OCI-M2 (cell line): ENCODE results near the gene APBB1IP.
"Not testable (repeated sequence)": the region's sequence is repeated elsewhere in the genome, so short reads cannot be mapped to it uniquely, and the experiment has no call there.

Experiments used
- DNase-seq: peaks from one replicate; lab custom pipeline; 2025; ENCODE audit not compliant: unreplicated experiment; lab: John Stamatoyannopoulos, UW

Gene APBB1IP

DNA sequence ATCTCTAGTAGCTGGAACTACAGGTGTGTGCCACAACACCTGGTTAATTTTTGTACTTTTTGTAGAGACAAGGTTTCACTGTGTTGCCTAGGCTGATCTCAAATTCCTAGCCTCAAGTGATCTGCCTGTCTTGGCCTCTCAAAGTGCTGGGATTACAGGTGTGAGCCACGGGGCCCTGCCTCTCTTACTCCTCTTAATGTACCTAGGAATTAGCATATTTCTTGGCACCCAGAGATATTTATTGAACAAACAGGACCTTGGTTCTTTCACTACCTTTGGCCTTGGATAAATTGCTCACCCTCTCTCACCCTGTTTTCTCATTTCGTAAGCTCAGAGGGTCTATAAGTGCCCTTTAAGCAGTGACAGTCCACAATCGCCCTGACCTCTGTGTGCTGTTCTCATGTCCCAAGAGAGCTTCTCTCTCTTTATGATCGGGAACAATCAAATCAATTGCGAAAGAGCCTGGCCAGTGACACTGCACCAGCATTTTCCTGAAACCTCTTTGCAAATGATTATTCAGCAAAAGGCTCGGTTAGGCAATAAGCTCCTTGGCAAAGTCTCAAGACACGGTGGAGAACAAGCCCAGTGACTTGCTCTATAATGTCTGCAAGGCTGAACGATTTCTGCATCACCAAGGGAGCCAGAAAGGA is 117.7 kb downstream of the APBB1IP start:
- DNase-seq = no peak

DNA sequence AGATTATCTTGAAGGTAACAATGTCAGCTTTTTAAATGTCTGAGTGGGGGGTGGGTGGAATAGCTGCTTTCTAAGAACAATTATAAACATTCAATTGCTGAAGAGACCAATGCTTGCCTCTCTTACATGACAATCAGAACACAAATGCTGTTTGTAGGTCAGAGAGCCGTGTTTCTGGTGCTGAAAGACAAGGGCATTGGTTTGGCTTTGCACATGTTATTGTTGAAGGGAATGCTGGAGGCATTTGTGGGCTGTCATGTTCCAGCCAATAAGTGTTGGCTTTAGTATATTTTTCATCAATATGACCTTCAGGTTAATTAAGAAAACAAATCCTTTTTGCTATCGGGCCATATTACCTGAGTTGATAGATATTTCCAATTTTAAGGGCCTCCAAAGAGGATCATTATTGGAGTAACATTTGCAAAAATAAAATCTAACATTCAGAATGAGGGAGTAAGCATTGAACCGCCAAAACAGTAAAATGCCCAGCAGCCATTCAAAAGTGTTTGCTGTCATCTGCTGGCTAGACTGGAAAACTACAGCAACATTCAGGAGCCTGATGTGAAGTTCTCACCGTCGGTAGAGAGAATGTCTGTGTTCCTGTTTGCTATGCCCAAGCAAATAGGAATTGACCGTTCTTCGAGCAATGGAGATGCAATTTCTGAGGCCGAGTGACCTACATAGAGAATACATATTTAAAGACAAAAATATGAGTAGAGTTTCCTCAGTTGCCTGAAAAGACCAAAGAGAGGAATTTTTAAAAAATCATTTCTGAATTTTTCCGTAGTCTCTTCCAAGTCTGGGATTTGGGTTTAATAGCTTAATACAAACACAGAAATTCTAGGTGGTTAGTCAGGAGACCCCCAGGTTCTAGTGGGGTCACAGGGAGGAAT is 118.9 kb downstream of the APBB1IP start:
- DNase-seq = peak; percentile 4

DNA sequence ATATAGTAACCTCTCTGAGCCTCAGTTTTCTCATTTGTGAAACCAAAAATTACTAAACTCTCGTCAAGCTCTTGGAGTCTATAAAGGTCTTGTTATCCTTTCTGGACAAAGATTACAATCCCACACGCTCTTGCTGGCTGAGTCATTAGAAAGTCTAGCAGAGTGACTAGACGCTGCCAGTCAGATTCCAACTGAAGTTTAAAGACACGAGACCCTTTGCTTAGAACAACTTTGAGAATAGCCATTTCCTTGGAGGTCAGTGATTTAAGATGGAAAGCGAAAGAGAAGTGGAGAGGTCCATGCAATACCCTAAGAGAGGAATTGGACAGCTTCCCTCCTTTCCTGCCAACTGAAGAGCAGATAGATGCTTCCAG is 119.5 kb downstream of the APBB1IP start:
- DNase-seq = no peak

DNA sequence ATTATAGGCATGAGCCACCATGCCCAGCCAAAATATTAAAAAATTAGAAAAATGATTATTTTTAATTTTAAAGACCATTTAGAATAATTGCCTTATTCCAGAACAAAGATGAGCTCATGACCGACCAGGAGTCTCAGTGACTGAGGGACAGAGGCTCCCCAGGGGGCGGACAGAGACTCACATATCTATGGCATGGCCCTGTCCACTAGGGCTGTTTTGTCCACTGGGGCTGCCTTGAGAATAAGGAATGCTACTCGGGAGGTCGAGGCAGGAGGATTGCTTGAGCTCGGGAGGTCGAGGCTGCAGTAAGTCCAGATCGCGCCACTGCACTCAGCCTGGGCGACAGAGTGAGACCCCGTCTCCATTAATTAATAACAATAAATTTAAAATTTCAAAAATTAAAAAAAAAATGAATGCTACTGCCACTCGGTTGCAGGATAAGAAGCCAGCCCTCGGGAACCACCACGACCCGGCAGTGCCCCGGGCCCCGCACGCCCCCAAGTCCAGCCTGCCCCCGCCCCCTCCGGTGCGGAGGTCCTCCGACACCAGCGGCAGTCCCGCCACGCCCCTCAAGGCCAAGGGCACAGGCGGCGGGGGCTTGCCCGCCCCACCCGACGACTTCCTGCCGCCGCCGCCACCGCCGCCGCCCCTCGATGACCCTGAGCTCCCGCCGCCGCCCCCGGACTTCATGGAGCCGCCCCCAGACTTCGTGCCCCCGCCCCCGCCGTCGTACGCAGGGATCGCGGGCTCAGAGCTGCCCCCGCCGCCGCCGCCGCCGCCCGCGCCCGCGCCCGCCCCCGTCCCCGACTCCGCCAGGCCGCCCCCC is 128.6 kb downstream of the APBB1IP start:
- DNase-seq = no peak

DNA sequence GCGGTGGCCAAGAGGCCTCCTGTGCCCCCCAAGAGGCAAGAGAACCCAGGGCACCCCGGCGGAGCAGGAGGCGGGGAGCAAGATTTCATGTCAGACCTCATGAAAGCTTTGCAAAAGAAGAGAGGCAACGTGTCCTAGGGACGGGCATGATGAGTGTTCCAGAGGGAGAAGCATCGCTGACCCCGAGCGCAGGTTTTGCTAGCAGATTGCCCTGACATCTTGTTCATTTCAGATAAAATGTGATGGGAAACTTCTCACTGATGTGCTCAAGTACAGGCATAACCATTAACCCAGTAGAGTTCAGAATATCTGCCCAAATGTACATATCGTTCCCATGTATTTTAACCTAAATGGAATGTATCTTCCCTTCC is 129.2 kb downstream of the APBB1IP start:
- no peak for DNase-seq

DNA sequence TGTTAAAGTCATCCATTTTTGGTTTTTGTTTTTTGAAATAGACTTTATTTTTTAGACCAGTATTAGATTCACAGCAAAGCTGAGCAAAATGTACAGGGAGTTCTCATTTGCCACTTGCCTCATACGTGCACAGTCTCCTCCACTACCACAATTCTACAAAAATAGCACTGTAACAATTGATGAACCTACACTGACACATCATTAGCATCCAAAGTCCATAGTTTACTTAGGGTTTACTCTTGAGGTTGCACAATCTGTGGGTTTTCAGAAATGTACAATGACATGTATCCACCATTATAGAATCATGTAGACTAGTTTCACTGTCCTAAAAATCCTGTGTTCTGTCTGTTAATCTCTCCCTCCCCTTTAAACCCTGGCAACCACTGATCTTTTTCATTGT is 133.5 kb downstream of the APBB1IP start:
- DNase-seq = no peak

DNA sequence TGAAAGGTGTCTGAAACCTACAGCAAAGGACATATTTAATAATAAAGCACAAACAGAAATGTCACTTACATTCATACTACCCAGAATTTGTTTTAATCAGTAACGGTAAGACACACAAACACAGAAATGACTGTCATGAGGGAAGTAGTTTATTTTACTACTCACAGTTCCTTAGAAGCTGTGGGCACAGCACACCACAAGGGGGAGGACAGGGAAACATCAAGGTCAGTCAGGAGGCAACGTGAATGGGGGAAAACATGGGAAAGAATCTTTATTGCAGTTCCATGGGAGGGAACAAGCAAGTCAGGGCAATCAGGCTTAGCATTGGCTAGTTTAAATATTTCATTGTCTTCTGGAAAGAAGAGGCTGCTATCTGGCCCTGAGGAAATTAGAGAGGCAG is 135.5 kb downstream of the APBB1IP start:
- DNase-seq = no peak

DNA sequence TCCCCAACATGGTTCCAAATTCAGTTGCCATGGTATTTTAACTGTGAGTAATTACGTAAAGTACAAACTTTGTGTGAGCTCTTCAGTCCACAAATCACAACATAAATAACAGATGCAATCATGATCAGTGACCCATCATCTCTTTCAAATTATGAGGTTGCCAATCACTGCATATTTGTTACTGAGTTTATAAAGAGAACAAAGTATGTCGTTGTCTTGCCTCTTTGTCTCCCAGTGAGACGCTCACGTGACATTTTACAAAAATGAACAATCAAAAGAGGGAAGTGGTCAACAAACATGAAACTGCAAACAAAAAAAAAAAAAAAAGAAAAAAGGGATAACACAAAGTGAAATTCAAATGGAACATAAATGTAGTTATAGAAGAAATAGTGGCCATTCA is 136.6 kb downstream of the APBB1IP start:
- no peak for DNase-seq

DNA sequence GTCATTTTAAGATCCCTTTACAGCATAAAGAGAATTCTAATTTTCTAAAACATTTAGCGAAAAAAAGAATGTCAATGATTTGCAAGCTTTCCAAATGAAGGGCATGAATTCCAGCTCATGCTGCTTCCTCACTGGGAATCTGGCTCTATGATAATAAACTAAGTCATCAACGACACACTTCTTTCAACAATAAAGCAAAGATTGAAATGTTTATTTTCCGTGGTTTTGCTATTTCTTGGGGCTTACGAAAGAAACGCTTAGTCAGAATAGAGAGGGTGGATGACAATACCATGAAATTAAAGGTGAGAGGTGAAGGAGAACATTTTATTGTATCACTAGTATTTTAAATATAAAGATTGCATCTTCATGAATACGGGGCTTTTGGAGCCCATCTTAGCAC is 140.2 kb downstream of the APBB1IP start:
- not testable (repeated sequence) for DNase-seq

DNA sequence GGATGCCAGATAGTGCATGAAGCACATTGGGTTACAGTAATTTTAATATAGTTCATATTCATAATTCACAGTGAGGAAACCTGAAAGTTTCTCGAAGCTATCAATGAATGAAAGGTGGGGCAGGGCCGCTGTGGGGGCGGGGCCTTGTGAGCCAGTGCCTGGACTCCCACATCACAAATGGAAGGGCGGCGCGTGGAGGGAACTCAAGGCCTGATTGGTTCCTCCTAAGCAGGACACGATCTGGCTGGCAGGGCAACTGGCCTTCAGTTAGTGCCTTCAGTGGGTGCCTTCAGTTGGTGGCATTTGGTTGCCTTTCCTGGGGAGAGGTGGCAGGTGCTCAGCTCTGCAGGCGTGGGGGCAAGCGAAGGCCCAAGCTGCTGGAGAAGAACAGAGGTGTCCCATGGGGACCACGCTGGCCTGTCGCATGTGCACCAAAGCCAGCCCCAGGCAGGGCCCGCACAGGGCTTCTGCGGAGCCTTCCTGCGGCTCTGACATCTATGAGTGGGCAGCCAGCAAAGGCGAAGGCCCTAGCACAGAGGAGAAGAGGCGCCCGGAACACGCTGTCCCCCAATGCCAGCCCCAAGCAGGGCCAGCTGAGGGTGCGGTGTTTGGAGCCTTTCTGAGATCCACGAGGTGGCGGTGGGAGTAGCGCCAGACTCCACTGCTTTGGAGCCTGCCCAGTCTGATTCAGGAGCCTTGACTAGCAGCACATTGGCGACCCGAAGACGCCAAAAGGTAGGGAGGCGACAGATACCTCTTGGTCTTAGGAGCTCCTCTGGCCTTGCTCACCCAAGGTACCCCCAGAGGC is 141.3 kb downstream of the APBB1IP start:
- DNase-seq = no peak

DNA sequence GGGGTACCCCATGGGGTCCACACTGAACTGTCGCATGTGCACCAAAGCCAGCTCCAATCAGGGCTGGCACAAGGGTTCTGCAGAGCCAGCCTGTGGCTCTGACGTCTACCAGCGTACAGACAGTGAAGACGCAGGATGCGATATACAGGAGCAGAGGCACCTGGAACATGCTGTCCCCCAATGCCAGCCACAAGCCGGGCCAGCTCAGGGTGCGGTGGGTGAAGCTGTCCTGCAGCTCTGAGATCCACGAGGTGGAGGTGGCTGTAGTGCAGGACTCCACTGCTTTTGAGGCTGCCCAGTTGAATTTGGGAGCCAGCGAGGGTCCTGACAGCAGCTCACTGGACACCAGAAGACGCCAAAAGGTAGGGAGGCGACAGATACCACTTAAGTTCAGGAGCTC is 148.1 kb downstream of the APBB1IP start:
- DNase-seq = no peak

DNA sequence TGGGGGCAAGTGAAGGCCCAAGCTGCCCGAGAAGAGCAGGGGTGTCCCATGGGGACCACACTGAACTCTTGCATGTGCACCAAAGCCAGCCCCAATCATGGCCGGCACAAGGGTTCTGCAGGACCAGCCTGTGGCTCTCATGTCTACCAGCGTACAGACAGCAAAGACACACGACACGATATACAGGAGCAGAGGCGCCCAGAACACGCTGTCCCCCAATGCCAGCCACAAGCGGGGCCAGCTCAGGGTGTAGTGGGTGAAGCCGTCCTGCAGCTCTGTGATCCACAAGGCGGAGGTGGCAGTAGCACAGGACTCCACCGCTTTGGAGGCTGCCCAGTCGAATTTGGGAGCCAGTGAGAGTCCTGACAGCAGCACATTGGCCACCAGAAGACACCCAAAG is 150.5 kb downstream of the APBB1IP start:
- no peak for DNase-seq

DNA sequence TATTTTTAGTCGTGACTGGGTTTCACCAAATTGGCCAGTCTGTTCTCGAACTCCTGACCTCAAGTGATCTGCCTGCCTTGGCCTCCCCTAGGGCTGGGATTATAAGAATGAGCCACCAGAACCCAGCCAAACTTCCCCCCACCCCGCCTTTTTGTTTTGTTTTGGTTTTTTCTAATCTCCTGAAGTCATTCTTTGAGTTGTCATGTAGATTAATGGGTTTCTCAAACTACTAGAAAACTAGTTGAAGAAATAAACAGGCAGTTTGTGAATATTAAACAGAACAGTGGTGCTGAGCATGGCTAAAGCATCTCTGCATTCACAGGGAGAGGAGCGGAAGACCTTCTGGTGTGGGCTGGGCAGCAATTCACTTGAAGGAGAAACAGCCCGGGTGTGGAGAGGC is 151.7 kb downstream of the APBB1IP start:
- DNase-seq = not testable (repeated sequence)

DNA sequence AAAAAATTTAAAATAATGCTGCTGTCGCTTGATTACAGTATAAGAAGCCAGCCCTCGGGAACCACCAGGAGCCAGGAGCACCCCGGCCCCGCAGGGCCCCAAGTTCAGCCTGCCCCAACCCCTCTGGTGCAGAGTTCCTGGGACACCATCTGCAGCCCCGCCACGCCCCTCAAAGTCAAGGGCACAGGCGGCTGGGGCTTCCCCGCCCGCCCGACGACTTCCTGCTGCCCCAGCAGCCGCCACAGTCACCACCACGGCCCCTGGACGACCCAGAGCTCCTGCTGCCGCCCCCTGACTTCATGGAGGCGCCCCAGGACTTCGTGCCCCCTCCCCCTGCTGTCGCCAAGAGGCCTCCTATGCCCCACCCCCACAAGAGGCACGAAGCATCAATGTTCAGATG is 155.8 kb downstream of the APBB1IP start:
- DNase-seq = no peak

DNA sequence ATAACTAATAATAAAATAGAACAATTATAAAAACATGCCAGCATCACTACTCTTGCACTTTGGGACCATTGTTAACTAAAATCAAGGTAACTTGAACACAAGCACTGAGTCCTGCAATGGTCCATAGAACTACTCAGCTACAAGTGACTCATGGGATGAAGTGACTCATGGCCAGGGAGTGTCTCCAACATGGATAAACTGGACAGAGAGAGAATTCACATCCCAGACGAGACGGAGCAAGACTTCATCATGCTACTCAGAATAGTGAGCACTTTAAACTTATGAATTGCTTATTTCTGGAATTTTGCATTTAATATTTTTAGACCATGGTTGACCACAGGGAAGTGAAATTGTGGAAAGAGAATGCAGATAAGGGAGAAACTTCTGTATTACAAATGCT is 165.1 kb downstream of the APBB1IP start:
- DNase-seq = not testable (repeated sequence)

DNA sequence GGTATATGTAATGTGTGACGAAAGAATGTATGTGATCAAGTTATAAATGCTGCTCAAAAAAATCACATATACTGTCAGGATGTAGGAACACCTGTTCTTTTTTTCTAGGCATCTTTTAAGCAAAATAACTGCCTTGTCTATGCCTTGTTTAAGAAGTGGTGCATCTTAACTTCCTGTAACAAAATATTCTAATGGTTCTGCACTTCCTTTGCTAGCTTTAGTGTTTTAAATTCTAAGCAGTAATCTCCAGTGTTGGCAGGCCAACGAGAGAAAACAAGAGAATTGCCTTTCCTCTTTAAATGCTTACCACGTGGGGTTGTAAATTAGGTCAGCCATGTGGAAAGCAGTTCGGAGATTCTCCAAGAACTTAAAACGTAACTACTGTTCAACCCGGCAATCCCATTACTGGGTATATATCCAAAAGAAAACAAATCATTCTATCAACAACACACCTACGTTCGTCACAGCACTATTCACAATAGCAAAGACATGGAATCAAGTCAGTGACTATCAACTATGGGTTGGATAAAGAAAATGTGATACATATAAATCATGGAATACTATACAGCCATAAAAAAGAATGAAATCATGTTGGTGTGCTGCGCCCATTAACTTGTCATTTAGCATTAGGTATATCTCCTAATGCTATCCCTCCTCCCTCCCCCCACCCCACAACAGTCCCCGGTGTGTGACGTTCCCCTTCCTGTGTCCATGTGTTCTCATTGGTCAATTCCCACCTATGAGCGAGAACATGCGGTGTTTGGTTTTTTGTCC is 166.4 kb downstream of the APBB1IP start:
- DNase-seq = not testable (repeated sequence)

DNA sequence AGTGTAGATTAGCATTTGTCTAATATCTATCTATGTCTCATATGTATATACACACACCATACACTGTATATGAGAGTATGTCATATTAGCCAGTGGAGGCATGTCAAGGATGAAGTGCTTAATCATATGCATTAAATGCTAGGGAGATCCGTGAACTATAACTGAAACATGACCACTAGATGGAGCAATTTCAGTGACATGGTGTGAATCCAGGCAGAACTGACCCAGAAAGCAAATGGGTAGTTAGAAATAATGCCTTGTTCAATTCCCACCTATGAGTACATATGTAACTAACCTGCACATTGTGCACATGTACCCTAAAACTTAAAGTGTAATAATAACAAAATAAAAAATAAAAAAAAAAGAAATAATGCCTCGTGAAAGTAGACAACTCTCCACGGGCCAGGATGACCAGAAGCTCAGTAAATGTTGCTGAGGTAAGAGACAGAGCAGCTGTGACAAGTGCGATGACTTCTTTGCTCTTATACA is 168.3 kb downstream of the APBB1IP start:
- DNase-seq = not testable (repeated sequence)

DNA sequence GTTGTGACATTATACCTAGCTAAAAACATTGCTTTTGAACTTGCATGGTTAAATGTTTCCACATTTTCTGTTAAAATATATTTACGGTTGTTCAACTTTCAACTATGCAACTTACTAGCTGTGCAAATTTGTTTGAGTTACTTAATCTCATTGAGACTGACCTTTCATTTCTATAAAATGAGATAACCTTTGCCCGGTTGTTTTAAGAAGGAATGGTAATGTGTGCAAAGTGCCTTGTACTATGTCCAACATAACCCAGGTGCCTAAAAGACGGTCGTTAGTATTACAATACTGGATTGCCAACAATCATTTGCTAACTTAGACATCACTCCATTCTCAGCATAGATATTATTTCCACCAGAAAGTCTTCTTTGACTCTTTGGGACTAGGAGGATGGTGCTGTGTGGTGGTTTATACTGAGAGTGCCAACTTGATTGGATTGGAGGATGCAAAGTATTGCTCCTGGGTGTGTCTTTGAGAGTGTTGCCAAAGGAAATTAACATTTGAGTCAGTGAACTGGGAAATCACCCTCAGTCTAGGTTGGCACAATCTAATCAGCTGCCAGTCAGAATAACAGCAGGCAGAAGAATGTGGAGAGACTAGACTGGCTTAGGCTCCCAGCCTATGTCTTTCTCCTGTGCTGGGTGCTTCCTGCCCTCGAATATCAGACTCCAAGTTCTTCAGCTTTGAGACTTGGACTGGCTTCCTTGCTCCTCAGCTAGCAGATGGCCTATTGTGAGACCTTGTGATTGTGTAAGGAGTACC is 174.2 kb downstream of the APBB1IP start:
- DNase-seq = no peak
